ENCODE results near the gene MRPL49.
"Not testable (repeated sequence)": the region's sequence is repeated elsewhere in the genome, so short reads cannot be mapped to it uniquely, and the experiment has no call there.

The MRPL49 gene

DNA sequence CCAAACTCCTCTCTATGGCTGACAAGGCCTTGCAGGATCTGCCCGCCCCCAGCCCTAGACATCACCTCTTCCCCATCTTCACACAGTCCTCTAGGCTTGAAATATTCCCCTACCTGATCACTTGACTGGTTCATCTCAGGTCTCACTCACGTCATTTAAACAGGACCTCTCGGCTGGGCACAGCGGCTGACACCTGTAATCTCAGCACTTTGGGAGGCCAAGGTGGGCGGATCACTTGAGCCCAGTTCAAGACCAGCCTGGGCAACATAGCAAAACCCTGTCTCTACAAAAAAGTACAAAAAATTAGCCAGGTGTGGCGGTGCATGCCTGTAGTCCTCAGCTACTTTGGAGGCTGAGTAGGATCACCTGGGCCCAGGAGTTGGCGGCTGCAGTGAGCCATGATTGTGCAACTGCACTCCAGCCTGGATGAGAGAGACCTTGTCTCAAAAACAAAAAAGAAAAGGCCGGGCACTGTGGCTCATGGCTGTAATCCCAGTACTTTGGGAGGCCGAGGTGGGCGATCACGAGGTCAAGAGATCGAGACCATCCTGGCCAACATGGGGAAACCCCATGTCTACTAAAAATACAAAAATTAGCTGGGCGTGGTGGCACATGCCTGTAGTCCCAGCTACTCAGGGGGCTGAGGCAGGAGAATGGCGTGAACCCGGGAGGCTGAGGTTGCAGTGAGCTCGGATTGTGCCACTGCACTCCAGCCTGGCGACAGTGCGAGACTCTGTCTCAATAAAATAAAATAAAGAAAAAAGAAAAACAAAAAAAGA is 3.0 kb upstream of the MRPL49 start:
- DNase-seq = not testable (repeated sequence)

DNA sequence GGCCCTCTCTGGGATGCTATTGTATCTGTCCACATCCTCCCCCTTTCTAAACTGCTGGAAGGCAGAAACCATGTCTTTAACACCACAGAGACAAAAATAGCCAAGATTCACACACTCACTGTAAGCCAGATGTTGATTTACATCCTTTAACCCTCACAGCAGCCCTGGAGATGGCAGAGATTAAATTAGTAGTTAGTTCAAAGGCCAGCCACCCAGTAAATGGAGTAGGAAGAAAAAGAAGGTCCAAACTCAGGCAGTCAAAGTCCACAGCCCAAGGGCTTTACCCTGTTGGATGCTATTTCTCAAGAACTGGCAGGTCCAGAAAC is 2.5 kb upstream of the MRPL49 start:
- DNase-seq = no peak

DNA sequence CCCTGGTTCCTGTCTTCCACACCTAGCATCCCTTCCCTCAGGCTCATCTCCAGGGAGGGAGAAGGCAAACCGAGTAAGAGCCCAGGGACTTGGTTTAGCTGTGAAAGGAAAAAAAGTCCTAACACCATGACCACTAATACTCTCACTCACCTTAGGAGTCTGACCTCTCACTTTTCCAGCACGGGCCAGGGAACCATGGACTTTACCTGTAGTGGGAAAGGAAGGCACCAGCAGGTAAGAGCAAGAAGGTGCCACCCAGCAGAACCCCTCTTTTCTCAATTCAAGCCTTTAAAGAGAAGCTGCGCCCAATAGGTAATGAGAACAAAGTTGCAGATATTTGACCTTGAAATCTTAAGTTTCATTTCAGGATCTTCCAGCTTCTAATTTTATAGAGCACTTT is 1.3 kb upstream of the MRPL49 start:
- DNase-seq = no peak

- peak; percentile 48 to 61 for DNase-seq
These were observed 665 bp upstream of the MRPL49 start for GRCh38 chr11:65121447-65121864.

- DNase-seq = peak in 1 of 2 donors; percentile 4
These were observed 2.5 kb downstream of the MRPL49 start for GRCh38 chr11:65124480-65125196.

- DNase-seq = peak in 1 of 2 donors; percentile 5
These were observed 3.3 kb downstream of the MRPL49 start for GRCh38 chr11:65125197-65126056.

GRCh38 chr11:65126624-65127274 is 4.6 kb downstream of the MRPL49 start:
- DNase-seq = peak in 1 of 2 donors; percentile 9

DNA sequence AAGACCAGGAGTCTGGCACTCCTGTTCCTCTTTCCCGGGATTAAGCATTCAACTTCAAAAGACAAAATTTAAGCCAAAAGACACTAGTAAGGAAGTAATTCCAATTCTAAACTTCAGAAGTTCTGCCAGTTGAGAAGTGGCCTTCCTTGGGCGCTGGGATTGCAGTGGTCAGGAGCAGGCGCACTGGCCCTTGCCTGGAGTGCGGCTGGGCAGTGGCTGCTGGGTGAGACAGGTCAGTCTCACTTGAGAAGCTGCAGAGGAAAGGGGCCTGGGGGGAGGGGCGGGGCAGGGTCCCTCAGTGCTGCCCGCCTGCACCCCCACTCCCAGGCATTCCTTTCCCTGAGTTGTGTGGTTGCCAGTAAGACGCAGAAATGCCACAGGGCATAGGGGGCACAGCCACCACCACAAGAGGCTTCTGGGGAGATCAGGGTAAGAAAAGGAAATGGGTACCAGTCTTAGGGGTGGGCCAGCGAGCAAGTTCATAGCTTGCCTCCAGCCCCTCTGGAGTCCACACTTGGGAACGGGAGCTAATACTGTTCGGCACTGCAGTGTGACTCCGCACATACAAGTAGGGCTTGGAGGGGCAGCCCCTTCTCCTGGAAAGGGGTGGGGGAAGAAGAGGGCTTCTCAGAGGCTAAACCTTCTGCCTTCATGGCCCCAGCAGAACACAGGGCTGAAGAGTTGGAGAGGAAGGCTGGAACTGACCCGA is 5.5 kb downstream of the MRPL49 start:
- DNase-seq = no peak

DNA sequence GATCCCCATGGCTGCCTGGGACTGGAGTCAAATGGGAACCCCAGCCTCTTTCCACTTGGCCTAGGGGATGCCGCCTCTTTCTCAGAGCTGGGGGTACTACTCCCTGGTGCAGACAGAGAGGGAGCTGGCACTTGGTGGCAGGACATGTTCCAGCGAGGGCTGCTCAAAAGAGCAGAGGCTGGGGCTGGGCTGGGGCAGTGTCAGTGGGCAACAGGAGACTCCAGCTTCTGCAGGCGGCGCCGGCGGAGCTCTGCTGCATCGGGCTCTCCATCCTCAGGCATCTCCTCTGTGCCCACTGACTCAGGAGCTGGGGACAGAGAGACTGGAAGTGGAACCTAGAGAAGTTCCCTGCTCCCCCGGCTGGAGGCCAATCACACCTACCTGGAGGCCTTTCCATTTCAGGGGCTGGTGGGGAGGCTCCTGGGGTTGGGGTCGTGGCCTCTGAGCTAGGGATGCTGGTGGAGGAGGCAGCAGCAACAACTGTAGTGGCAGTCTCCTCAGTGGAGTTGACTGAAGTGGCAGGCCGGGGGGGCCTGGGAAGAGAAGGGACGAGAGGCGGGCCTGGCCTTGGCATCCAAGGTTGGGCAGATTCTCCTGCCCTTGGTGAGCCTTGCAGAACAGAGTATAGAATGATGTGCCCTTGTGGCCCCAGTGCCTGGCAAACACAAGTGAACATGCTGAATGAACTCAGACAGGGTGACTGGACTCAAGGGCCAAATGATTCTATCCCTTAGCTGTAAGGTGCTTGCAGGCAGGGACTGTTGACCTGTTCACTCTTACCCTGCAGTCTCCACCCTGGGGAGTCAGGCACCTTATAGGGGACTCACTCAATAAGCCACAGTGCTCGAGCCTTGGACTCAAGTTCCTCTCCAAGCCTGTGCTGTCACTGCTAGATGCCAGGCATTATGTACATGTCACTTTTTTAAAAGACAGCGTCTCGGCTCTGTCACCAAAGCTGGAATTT is 6.3 kb downstream of the MRPL49 start:
- DNase-seq = no peak

DNA sequence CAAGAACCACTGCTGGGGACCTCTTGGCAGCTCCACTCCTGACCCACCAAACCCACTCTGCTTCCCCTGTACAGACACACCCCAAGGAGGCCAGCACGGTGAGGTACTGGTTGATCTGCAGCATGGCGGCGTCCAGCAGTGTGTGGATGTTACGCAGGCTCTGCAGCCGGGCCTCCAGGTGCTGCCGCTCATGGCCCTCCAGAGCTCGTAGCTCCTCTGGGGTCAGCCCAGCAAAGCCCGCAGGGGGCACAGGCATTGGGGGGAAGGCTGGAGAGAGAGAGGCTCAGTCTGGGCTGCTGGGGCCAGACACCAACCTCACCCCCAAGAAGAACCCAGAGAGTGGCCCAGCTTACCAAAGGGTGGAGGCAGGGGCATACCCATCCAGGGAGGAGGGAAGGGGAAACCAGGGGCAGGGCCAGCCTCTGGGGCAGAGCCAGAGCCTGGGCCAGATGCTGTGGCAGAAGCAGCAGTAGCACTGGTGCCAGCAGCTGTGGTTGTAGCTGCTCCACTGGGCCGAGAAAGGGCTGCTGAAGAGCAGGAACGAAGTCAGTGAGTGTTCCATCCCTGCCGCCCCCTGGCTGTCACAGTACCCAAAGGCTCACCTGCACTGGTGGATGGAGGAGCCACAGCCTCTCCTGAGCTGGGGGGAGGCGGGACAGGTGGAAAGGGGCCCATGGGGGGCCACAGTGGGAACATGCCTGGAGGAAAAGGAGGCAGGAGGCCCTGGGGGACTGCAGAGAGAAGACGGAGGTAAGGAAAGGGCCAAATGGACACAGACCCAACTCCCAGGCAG is 7.7 kb downstream of the MRPL49 start:
- DNase-seq = peak in 1 of 2 donors; percentile 36

GRCh38 chr11:65130631-65131416 is 8.7 kb downstream of the MRPL49 start:
- DNase-seq = peak in 1 of 2 donors; percentile 9

DNA sequence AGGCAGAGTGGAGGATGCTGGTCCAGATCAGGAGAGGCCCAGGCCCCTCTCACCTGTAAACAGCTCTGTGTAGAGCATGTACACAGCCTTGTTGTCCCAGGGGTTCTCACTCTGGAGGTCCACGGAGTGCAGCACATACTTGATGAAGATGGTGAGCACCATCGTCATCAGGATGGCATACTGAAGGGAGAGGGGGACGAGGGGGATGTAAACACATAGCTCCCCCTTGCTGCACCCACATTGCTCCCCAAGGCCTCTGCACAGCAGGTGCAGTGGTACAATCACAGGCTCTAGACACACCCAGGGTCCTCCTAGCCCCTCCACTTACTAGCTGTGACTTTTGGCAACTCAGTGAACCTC is 9.3 kb downstream of the MRPL49 start:
- peak in 1 of 2 donors; percentile 6 for DNase-seq

- peak in 1 of 2 donors; percentile 10 for DNase-seq
These were observed 9.7 kb downstream of the MRPL49 start for GRCh38 chr11:65131895-65132237.

DNA sequence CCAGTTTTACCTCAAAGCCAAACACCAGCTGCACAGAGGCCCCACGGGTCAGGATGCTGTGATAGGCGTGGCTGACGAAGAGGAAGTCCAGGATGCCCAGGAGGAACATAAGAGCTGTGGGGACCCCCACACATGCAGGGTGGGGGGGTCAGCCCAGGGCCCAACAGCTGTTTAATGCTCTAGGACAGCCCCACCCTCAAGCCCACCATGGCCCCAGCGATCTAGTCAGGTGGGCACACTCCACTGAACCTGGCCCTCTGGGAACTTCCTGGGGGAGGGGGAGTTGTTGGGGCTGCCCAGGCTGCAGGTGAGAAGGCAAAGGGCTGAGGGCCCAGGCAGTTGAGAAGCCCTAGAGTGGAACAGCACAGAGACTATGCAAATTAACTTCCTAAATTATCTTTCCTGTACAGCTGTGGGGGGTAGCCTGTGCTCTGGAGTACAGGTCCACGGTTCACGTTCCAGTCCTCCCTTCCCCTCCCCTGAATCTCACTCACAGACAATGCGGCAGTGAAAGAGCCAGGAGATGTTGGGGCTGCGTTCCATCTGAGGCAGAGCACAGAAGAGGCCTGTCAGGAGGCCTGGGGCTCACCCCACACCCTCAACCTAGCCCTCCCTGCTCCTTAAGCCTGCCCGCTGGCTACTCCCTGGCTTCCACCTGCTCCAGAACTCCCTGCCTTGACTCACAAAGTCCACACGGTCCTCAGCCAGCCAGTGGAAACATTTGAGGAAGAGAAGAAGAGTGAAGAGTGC is 10.3 kb downstream of the MRPL49 start:
- peak in 1 of 2 donors; percentile 57 for DNase-seq

DNA sequence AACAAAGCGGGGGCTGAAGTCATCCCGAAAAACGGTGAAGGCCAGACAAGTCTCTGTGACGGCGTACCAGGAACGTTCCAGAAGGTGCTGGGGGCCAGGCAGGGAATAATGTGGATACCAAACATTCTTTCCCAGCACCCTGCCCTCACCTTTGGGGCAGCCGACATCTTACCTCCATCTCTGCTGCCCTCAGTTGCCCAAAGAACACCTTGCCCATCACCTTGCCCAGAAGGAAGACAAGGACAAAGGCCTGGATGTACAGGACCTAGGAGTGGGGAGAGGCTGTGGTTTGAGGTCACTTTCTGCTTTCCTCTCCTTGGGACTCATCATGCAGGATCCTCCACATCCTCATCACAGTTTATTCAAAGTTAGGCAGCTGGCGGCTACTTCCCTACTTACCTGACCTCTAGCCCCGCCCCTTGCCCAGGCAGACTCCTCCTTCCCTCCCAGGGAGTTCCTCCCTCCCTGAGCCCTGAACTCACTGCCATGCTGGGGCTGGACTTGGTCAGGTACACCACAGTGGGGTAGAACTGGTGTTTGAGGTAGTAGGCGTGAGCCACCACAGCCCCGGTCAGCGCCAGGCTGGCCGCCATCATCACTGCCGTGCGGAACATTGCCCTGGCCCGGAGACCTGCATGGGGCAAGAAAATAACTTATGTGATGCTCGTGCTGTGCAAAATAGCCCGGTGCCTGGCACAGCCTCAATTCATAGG is 11.0 kb downstream of the MRPL49 start:
- peak; percentile 59 to 67 for DNase-seq

DNA sequence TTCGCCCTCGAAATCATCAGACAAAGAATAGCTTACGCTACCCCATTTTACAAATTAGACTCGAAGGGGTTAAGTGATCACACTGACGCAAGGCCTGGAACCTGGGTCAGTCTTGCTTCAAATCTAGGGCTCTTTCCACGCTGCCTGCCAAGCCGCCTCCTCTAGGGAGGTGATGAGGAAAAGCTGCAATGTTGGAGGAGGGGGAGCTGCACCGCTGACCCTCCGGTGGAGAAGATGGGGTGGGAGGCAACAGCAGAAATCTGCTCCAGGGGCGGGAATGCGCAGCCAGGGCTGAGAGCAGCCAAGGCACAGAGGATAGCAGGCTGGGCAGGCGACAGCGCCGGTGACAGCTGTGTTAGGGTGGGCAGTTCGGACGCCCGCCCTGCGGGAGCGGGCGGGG is 11.6 kb downstream of the MRPL49 start:
- no peak for DNase-seq

DNA sequence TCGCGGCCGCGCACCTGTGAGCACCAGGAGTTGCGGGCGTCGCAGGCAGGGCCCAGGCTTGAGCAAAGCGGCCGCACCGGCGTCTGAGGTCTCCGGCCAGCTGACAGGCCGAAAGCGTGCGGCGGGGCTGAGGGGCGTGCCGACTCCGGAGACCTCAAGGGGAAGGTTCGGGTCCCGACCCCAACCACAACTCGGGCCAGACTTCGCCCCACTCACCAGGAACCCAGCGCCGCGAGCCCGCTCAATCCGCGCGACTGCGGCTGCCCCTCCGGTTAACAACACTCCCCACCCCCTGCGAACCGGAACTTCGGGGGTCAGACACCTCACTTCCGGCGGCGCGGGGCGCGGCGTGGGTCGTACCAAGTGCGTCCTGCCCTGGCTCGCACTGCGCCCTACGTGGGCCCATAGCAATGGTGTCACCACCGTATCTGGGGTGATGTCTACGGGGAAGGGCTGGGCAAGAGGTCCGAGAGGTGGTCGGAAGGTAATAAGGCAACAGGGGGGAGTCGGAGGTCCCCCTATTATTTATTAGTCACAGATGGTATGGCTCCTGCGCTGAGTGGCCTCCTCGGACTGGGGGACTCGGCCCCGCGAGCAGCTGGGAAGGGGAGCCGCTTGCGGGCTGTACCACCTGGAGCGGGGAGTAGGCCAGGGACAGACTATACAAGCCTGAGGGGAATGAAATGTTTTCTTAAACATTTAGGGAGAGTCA is 12.3 kb downstream of the MRPL49 start, which contains the start of gene SYVN1:
Gene SYVN1, minus strand, starts transcription at position 280 of the 712 bp plus-strand sequence. CDS start 918 bp downstream, outside the sequence.
- peak; percentile 90 to 94 for DNase-seq

Data from CD4-positive, alpha-beta T cell treated with Interleukin-4 for 1 hour (primary cell).